CD4-positive, alpha-beta T cell treated with Interleukin-10 for 1 hour (primary cell): Measurements from ENCODE around the gene TM9SF1.
A peak's percentile ranks its signal among the peaks of the same experiment; 100 is the strongest.

Experiments
- DNase-seq: peaks from one replicate; pipeline ENCODE4 v3.0.0-alpha.2; 2020

Gene TM9SF1

GRCh38 chr14:24178399-24179178, 16.7 kb downstream of the TM9SF1 start:
- no peak for DNase-seq

- no peak for DNase-seq
Measured at GRCh38 chr14:24177891-24178290, 17.4 kb downstream of the TM9SF1 start.

- no peak for DNase-seq
Measured at GRCh38 chr14:24177041-24177825, 18.0 kb downstream of the TM9SF1 start.

GRCh38 chr14:24176599-24176998, 18.6 kb downstream of the TM9SF1 start:
- no peak for DNase-seq

GRCh38 chr14:24172871-24173281, 22.4 kb downstream of the TM9SF1 start:
- DNase-seq, result no peak

- no peak for DNase-seq
Measured at GRCh38 chr14:24172261-24172860, 22.9 kb downstream of the TM9SF1 start.

- DNase-seq, result peak; percentile 73
Measured at GRCh38 chr14:24171422-24172260, 23.6 kb downstream of the TM9SF1 start, which contains the start of gene REC8. TSS of gene REC8 (plus strand) at chr14:24172080. CDS start at chr14:24172553, 473 bp downstream.

- no peak for DNase-seq
Measured at GRCh38 chr14:24167469-24168114, 27.6 kb downstream of the TM9SF1 start.

GRCh38 chr14:24165785-24166184, 29.5 kb downstream of the TM9SF1 start:
- no peak for DNase-seq

GRCh38 chr14:24164518-24164991, 30.7 kb downstream of the TM9SF1 start:
- DNase-seq, result no peak

- no peak for DNase-seq
Measured at GRCh38 chr14:24162093-24162492, 33.1 kb downstream of the TM9SF1 start.

GRCh38 chr14:24160850-24161804, 34.1 kb downstream of the TM9SF1 start, which contains the start of gene IRF9:
TSS of gene IRF9 (plus strand) at chr14:24161265. CDS start at chr14:24162145, 880 bp downstream.
- peak; percentile 99 for DNase-seq

GRCh38 chr14:24160499-24160849, 34.8 kb downstream of the TM9SF1 start:
- no peak for DNase-seq

- no peak for DNase-seq
Measured at GRCh38 chr14:24159777-24160498, 35.3 kb downstream of the TM9SF1 start.

- DNase-seq, result no peak
Measured at GRCh38 chr14:24157331-24157730, 37.9 kb downstream of the TM9SF1 start.

- DNase-seq, result no peak
Measured at GRCh38 chr14:24156840-24157239, 38.4 kb downstream of the TM9SF1 start.

- no peak for DNase-seq
Measured at GRCh38 chr14:24155100-24155499, 40.1 kb downstream of the TM9SF1 start.

GRCh38 chr14:24151404-24152080, 43.7 kb downstream of the TM9SF1 start:
- no peak for DNase-seq

GRCh38 chr14:24150993-24151392, 44.2 kb downstream of the TM9SF1 start:
- no peak for DNase-seq
